GM18907 (cell line): ENCODE data around the gene RREB1.

Experiments
- ATAC-seq: cut with Tn5 transposase; IDR thresholded peaks from one replicate; pipeline ENCODE4 v1.9.1; 2021; ENCODE audit warnings: mild to moderate bottlenecking, moderate library complexity; ENCODE audit not compliant: unreplicated experiment

RREB1 gene

GRCh38 chr6:7189101-7189758 is 81.5 kb downstream of the RREB1 start:
- no peak for ATAC-seq

- ATAC-seq = no peak
Measured at GRCh38 chr6:7190791-7191190, 83.0 kb downstream of the RREB1 start.

GRCh38 chr6:7193122-7193521 is 85.4 kb downstream of the RREB1 start:
- ATAC-seq = no peak

GRCh38 chr6:7194657-7195056 is 86.9 kb downstream of the RREB1 start:
- ATAC-seq = no peak

- ATAC-seq = no peak
Measured at GRCh38 chr6:7195339-7196018, 87.7 kb downstream of the RREB1 start.

GRCh38 chr6:7196019-7196402 is 88.2 kb downstream of the RREB1 start:
- ATAC-seq = no peak

- ATAC-seq = no peak
Measured at GRCh38 chr6:7196685-7197283, 89.0 kb downstream of the RREB1 start.

GRCh38 chr6:7197747-7198146 is 90.0 kb downstream of the RREB1 start:
- ATAC-seq = no peak

- ATAC-seq = no peak
Measured at GRCh38 chr6:7198833-7199800, 91.4 kb downstream of the RREB1 start.

- ATAC-seq = no peak
Measured at GRCh38 chr6:7200598-7201443, 93.1 kb downstream of the RREB1 start.

- no peak for ATAC-seq
Measured at GRCh38 chr6:7201444-7201731, 93.6 kb downstream of the RREB1 start.

- peak; percentile 85 for ATAC-seq
Measured at GRCh38 chr6:7201732-7202541, 94.2 kb downstream of the RREB1 start.

GRCh38 chr6:7202950-7203349 is 95.2 kb downstream of the RREB1 start:
- no peak for ATAC-seq

GRCh38 chr6:7203939-7204338 is 96.2 kb downstream of the RREB1 start:
- ATAC-seq = no peak

- no peak for ATAC-seq
Measured at GRCh38 chr6:7204726-7205125, 97.0 kb downstream of the RREB1 start.

- no peak for ATAC-seq
Measured at GRCh38 chr6:7207720-7208119, 100.0 kb downstream of the RREB1 start.

- ATAC-seq = no peak
Measured at GRCh38 chr6:7213416-7213815, 105.7 kb downstream of the RREB1 start.

GRCh38 chr6:7214468-7214867 is 106.7 kb downstream of the RREB1 start:
- ATAC-seq = no peak

- ATAC-seq = no peak
Measured at GRCh38 chr6:7215131-7215530, 107.4 kb downstream of the RREB1 start.

GRCh38 chr6:7215798-7216231 is 108.1 kb downstream of the RREB1 start:
- ATAC-seq = peak; percentile 97
